NCI-H187 (cell line): Measurements from ENCODE around the gene GALNTL6.

Source experiments
- DNase-seq, 2 experiments: peaks; one replicate each; lab custom pipeline; 2025; lab: John Stamatoyannopoulos, UW

The GALNTL6 gene

DNA sequence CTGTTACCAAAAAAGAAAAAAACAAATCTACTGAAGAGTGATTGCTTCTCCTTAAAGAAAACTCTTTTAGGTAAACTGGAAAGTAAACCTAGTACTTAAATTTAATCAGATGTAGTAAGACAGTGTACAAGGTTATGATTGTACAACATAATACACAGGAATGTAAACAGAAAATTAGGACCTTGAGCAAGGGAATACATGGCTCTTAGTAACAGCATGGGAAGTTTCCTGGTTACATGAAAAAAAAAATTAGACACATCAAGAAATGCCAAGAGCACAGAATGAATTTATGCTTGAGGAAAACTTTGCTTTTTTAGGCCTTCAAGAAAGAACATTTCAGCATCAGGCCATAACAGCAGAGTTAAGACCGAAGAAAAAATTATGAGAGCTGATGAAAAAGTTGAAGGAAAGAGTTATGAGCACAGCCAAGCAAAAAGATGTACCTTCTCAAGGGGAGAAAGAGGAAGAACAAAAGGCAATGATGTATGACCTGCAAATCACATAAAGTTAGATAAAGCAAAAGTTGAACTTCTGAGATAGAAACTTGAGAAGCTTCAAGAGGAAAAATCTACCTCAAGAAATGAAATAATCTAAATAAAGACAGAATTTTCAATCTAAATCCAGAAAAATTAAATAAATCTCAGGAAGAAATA, 311.6 kb downstream of the GALNTL6 start:
- no peak for DNase-seq

DNA sequence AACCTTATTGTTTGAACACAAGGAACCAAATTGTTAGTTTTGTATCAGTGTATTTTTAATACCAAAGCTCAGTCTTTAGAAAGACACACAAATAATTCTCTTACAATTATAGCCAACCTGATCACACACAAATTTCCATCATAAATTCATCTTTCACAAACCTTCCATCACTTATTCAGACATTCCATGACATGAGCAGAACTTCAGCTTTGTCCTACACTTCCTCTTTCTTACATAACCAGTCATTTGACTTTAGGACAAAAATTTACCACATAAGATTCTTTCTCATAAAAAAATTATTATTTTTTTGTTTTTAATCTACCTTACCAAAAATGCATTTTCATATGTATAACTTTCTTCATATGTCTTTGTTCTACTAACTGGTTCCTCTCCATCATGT, 312.2 kb downstream of the GALNTL6 start:
- no peak for DNase-seq

DNA sequence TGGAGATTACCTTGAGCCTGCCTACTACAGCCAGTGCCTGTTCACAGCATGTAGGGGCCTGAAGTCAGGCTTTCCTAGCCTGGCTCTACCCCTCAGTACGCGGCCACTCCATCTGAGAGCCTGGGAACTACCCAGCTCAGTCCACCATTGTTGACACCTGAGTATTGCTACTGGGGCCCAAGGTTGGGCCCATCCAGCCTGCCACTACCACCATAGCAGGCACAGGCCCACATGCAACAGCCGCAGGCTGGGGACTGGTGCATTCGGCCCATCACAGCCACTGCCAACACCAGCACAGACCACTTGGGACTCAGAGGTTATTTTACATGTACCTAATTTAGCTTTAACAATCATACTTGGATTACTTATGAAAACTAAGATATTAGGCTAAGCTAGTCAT, 314.0 kb downstream of the GALNTL6 start:
- no peak for DNase-seq

DNA sequence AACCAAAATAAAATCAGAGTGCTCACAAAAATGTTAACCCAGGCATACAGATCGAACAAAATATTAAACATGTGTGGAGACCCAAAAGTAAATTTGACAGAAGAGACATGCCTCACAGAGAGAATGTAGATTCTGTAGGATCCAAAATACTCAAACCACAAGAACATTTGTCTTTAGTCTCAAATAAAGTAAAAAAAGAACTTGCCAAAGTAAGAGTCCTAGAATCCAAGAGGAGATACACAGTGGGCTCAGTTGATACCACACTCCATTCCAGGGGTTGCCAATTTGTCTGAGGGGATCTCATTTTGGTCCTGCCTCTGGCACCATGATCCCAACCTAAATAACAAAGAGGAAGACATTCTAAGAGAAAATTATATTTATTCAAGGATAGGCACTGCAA, 316.4 kb downstream of the GALNTL6 start:
- no peak for DNase-seq

DNA sequence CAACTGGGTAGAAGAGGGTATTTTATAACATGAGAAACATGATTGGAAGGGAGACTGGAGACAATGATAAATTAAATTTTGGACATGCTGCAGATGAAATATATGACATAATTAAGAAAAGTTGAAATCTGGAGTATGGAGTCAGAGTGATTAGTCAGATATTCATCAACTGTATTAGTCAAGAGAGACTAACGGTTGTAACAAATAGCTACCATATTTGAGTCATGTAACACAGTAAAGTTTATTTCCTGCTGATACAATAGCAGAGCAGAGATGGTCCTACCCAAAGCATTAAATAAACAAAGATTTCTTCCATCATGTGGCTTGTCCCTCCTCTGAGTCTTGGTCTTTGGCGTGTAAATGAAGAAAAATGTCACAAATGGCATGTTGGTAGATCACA, 321.3 kb downstream of the GALNTL6 start:
- no peak for DNase-seq

DNA sequence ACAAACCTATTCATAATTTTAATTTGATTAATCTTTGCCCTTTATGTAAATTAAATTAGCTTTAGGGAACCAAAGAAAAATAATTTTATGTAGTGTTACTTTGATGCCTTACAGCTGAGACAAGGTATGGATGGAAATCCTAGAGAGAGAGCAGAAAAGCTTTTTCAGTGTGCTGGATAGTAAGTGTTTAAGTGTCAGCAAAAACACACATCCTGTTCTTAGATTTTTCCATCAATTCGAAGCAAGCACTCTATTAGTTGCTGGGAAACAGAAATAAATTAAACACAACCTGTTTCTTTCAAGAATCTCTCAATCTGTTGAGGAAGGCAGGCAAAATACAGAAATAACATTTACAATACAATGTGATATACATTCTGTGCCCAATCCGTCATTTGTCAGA, 327.8 kb downstream of the GALNTL6 start:
- DNase-seq, result no peak

DNA sequence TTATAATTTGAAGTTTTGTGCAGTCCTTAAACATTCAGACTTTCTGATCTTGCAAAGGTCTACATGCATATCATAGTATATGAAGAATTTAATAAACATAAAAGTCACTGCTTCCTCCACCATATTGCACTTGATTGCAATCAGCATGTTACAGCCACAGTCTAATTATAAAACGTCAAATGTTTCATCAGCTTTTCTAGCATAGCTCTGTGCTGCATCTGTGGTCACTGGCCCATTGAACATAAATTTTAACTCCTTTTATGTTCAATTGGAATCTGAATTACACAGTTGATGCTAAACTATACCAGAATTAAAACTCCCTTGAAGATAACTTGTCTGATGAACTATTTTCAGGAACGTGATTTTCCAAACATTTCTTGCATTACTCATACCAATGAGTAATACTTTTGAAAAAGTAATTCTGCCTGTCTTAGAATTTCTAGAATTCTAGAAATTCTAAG, 329.1 kb downstream of the GALNTL6 start:
- no peak for DNase-seq

DNA sequence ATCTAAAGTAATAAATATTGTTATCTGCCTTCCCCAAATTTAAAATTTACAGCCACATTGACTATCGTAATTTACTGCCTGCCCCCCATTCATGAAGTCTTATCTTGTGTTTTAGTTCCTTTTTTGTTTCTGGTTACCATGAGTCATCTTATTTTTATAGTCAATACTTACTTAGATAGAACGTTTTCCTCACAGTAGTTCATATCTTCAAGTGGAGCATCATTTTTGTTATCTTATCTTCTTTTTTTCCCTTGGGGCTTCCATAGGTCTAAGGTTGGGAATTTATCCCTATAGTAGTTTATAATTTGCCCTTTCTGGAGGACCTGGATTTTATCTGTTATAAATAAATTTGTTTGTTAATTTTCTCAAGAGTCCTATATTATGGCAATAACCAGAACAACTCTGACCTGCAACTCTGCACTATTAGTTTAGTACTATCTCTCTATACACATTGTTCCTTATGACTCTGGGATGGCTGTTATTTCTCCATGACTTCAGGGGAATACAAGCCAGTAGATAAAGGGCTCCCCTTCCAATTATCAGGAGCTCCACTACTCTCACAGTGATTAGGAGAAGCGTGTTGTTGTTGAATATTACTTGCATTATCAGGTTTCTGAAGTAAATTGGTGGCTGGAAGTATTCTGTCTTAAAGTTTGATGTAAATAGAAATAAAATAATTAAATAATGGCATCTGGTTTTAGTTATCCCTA, 330.6 kb downstream of the GALNTL6 start:
- no peak for DNase-seq

DNA sequence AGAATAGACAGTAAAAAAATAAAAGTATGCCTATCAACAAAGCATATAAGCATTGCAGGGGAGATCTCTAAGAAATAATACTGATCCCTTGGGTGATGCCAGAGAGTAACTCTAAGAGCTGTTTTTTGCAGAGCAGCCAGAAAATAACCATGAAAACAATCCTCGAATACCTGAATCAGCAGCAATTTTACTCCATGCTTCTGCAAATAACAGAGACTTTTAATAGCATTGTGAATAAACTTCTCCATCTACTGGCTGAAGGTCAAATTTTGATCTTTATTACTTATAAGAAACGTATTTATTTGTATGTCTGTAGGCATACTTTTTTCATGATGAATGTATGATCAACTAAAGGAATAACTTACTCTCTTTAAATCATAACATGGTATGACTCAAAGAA, 334.5 kb downstream of the GALNTL6 start:
- DNase-seq, result no peak

DNA sequence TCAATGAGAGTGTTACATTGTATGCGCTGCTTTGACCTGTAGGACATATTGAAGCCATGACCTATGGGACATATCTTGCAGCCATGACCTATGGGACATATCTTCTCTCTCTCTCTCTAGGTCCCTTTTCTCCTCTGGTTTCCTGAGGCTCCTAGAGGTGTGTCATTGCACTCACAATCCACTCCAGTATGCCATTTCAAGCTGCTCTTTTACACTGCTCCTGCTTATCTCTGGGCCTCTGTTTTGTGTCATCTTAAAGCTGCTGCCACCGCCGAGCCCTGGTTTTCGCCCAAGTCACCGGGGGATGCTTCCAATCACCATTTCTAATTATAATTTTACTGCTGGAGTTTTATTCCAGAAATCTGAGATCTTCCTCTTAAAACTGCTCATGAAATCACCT, 336.1 kb downstream of the GALNTL6 start:
- DNase-seq, result no peak

DNA sequence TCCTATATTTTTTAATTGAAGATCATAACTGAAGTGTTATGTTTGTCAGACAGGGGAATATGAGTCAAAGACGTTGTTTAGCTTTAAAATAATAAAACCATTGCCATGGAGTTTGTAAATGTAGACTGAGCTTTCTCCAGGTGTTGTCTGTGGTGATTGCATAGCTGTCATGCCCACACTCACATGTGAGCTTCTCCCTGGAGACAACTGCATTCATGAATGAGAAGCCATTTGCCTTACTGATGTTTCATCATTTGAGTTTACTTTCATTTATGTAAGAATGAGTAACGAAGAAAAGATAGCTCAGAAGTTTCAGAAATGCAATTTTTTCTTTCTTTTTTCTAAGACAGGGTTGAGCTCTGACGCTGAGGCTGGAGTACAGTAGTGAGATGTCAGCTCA, 339.1 kb downstream of the GALNTL6 start:
- no peak for DNase-seq

DNA sequence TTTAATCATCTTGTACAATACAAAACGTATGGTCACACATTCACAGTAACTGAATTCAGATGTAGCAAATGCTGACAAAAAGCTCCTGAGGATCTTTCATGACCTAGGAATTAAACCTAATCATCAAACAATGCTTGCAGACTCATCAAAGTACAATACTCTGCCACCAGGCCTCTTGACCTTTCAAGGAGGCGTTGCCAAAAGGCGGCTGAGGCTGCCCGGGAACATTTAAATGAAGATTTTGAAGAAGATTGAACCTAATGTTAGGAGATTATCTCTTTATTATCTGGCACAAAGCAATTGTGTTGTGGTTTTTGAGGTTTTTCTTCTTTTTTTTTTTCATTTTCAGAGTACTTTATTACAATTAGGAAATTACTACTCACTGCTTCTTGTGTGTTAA, 340.5 kb downstream of the GALNTL6 start:
- no peak for DNase-seq

DNA sequence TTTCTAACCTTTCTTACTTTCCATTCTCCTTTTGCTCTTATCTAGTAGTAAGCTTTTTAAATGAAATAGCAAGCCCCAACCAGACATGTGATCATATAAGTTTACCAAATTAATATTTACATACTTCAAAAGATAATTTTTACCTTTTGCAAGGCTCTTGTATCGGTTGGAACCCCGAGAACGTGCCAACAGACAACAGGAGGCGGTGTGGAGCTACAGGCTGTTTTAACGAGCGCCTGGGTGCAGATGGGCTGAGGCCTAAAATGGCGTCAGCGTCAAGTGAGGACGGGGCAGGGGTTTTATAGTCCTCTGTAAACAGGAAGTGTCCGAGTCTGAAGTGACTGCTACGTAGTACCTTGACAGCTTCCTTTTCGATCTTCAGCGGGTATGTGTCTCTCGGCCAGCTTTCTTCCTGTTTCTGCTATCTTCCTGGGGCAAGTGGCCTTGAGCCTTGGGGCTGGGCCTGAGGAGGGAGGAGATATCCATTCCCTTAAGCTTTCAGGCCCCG, 342.7 kb downstream of the GALNTL6 start:
- DNase-seq, result no peak

DNA sequence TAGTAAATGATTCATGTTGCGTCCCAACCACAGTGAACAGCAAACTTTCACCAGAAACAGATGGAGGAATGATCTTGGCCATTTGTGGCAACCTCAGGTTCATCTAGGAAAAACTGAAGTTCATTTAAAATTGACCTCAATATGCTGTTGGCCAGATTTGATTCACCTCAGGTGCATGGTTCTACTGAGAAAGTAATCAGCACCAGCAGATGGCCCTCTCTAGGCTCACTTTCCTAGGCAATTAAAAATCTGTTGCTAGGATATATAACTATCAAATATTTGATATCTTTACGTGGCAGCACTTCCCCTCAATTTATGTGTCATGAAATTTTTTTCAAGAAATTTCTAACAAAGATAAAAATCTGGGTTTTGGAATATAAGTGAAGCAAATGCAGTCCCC, 344.7 kb downstream of the GALNTL6 start:
- DNase-seq, result no peak

DNA sequence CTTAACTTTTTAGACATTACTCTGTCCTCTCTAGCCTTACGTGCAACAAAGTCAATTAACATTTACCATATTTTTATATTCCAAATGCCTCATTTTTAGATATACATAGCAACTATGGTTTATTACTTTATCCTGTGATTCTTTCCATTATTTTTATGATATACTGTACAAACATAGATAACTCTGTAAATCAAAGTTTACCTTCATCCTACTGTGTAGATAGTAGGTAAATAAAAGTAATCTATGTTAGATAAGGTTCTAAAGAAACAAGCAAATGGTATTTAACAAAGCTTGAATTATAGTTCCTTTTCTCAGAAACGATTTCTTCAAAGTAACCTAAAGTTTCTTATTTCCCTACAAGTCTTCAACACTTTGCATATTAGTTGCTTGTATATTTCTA, 350.0 kb downstream of the GALNTL6 start:
- DNase-seq, result no peak

DNA sequence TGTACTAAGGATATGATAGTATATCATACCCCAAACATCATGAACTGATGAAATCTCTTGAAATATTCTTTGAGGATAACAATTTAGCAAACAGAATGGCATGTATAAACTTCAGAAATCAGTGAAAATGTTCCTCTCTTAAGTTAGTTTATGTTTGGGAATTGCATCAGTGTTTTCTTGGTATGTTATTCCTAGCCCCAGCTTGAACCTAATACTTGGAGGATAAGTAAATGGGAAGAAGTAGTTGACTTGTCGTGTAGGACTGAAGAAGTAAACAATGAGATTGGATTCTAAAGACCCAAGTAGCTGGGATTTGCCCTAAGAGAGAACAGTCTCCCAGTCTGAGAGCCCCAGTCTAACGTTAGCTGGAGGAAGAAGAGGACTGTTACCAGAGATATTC, 355.7 kb downstream of the GALNTL6 start:
- no peak for DNase-seq

DNA sequence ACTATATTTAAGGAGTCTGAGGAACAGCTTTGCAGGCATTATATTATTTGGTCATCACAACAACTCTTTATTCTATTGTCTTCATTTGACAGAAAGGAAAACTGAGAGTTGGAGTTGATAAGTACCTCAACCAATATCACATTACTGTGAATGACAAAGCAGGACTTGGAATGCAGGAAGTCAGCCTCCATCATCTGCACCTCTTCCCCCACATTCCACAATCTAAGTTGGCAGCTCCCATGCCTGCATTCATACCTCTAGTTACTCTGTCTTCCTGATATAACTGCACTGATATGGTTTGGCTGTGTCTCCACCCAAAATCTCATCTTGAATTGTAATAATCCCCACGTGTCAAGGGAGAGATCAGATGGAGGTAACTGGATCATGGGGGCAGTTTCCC, 356.7 kb downstream of the GALNTL6 start:
- no peak for DNase-seq

DNA sequence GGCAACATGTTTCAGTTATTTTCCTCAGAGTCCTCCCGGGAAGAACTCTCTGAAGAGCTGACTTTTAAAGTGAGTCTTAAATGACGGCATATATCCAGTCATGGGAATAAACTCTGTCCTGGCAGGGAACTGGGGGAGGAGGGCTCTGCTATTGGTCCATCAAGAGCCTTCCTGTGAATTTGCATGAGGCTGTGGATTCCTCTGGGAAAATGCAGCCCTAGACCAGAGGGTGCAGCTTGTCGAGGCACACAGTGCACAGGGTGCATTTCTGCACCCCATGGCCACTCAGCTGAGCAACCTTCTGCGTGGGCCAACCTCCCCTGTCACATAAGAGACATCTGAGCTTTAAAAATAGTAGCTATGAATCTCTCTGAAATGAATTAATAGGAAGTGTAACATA, 360.0 kb downstream of the GALNTL6 start:
- no peak for DNase-seq

DNA sequence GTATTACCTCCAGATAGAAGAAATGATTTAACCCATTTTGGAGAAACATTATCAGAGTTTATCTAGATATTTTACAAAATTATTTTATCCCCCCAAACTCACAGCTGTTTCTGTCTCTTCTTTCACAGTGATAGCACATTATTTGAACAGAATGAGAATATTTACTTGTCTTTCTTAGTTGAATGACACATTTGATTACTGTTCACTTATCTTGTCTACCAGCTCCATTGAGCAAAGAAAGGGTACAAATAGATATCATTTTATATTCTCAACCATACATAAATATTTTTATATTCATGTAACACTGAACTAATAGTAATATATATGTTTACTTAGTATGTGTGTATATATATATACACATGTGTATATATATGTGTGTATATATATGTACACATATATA, 364.2 kb downstream of the GALNTL6 start:
- no peak for DNase-seq

DNA sequence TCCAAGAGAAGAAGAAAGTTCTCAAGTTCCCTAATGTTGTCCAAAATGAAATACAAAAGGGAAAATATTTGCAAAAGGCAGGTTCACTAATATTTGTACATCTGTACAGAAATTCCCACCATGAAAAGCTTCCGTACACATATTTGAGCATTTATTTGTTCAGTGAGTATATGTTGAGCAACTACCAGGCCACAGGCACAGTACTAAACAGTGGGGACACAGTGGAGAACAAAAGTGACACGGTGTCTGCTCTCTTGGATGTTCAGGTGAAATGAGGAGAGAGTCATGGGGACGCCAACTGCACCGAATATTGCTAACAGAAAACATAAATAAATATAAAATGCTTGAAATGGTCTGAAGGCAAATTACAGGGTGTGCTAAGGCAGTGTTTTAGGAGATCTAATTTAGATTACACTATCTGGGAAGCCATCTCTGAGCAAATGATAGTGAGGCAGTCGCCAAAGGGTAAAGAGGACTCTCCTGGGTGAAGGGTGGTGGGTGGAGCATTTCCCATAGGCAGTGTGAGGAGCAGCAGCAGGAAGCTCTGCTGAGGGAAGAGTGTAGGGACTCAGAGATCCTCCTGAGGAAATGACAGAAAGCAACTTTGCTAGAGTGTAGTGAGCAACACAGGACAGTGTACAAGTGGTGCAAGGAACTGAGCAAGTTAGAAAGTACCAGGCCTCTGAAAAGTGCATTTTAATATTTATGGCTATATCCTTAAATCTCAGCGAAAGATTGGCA, 375.2 kb downstream of the GALNTL6 start:
- no peak for DNase-seq

DNA sequence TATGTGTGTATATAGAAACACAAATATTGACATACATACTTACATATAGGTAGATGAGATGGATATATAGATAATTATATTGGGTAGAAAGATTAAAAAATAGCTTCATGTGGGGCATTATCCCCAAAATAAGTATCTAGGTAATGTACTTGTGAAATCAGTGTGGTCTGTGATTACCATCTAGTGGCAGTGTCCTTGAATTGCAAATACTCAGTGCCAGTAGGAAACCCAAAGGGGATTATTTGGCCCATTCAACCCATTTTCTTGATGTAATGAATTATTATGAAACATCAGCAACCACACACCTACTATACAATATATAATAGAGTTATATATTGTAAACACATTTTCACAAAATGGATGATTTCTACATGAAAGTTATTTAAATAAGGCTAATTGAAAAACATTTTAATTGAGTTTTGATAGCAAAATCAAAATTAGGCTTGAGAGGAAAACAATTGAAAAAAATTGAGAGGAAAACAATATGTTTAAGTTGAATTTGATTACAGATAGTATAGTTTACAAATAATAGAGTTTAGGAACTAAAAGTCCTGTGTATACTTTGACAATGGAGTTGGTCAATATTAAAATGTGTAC, 389.4 kb downstream of the GALNTL6 start:
- DNase-seq, result no peak

DNA sequence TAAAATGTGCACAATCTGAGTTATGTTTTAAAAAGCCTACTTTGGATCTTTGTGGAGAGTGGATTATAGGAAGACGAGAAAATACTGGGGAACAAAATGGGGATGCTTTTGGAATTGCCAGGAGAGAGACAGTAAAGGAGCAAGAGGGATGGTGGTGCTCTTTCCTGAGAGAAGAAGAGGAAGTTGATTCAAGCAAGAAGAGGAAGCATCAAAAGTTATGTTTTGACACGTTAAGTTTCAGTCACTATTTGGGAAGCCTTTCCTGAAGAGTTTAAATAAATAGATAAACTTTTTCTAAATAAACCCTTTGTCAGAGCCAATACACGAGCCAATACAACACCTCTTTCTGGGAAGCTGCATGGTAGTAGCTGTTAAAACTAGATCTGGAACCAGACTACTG, 394.1 kb downstream of the GALNTL6 start:
- DNase-seq, result no peak

DNA sequence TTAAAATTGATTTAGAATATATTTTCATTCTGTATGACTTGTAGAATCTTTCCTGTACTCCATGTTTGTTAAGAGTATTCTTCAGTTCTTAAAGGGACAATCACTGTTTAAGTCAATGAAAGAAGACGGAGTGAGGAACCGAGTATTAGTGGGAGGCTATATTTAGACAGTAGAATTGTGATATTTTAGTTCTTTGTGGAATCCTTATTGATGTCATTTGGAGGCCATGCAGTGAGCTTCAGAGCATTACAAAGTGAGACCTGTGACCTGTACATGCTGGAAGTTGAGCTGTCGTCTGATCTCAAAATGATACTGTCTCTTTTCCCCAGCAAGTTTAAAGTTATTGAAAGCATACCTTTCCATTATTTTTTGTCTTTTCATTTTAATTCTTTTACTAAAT, 394.7 kb downstream of the GALNTL6 start:
- no peak for DNase-seq
